GM23338 (cell line): ENCODE results near the gene TRPC4AP. TPM values are rescaled to one million over a fixed set of nuclear protein-coding genes. Genes with fewer than 3 reads are reported as not detected.

ENCODE experiments used
- ATAC-seq: fragments of 200-7000 bp; cut with Tn5 transposase; 3 replicates; pipeline ENCODE4 v1.9.1; 2020
- DNase-seq: peaks from one replicate; pipeline ENCODE4 v3.0.0-alpha.2; 2015; ENCODE audit warnings: low spot score
- H2AFZ ChIP-seq: fragments of 200-600 bp; sonication (generic); 2 replicates; pipeline ENCODE4 v1.8.0; 2016; ENCODE audit warnings: antibody characterized with exemption, mild to moderate bottlenecking, moderate library complexity
- H3F3A ChIP-seq: fragments of 200-600 bp; sonication (generic); replicated peaks from 2 replicates; pipeline ENCODE4 v1.8.0; 2017; ENCODE audit warnings: antibody characterized with exemption, mixed run types, low read depth
- H3K27ac ChIP-seq: fragments of 200-600 bp; sonication (generic); 2 replicates; pipeline ENCODE4 v1.6.1; 2016; ENCODE audit warnings: low read depth
- H3K27me3 ChIP-seq: fragments of 200-600 bp; sonication (generic); 2 replicates; pipeline ENCODE4 v1.8.0; 2016; ENCODE audit warnings: mild to moderate bottlenecking, mixed run types, moderate library complexity; ENCODE audit not compliant: insufficient read depth
- H3K36me3 ChIP-seq: fragments of 200-600 bp; sonication (generic); 2 replicates; pipeline ENCODE4 v1.8.0; 2016; ENCODE audit warnings: mild to moderate bottlenecking; ENCODE audit not compliant: insufficient read depth
- H3K4me1 ChIP-seq: fragments of 200-600 bp; sonication (generic); 2 replicates; pipeline ENCODE4 v1.8.0; 2016; ENCODE audit warnings: mild to moderate bottlenecking, moderate library complexity; ENCODE audit not compliant: insufficient read depth
- H3K4me2 ChIP-seq: fragments of 200-600 bp; sonication (generic); 2 replicates; pipeline ENCODE4 v1.7.1; 2017; ENCODE audit warnings: mixed run types
- H3K4me3 ChIP-seq: fragments of 200-600 bp; sonication (generic); 2 replicates; pipeline ENCODE4 v1.6.1; 2016; ENCODE audit warnings: mixed run types
- H3K79me2 ChIP-seq: fragments of 200-600 bp; sonication (generic); replicated peaks from 2 replicates; pipeline ENCODE4 v1.8.0; 2017; ENCODE audit warnings: mild to moderate bottlenecking; ENCODE audit not compliant: insufficient read depth
- H3K9me2 ChIP-seq: fragments of 200-600 bp; sonication (generic); 2 replicates; pipeline ENCODE4 v1.8.0; 2017; ENCODE audit not compliant: insufficient read depth
- H4K20me1 ChIP-seq: fragments of 200-600 bp; sonication (generic); replicated peaks from 2 replicates; pipeline ENCODE4 v1.8.0; 2017; ENCODE audit warnings: mild to moderate bottlenecking; ENCODE audit not compliant: insufficient read depth
- H3K27ac Mint-ChIP-seq: 2 replicates; pipeline ENCODE4 v1.8.0; 2020; ENCODE audit warnings: inconsistent platforms, mild to moderate bottlenecking, moderate library complexity, mixed read lengths
- H3K27me3 Mint-ChIP-seq: 3 replicates; pipeline ENCODE4 v1.8.0; 2022; ENCODE audit warnings: low read depth, mild to moderate bottlenecking, moderate library complexity, mixed read lengths, inconsistent platforms; ENCODE audit not compliant: insufficient read depth, poor library complexity
- H3K36me3 Mint-ChIP-seq: 3 replicates; pipeline ENCODE4 v1.8.0; 2021; ENCODE audit warnings: low read depth, mild to moderate bottlenecking, inconsistent platforms, moderate library complexity, mixed read lengths
- H3K4me1 Mint-ChIP-seq: 3 replicates; pipeline ENCODE4 v1.8.0; 2020; ENCODE audit warnings: mild to moderate bottlenecking, inconsistent platforms, mixed read lengths
- H3K4me3 Mint-ChIP-seq: 3 replicates; pipeline ENCODE4 v1.8.0; 2021; ENCODE audit warnings: moderate library complexity, mild to moderate bottlenecking, inconsistent platforms, mixed read lengths
- H3K9me3 Mint-ChIP-seq: 3 replicates; pipeline ENCODE4 v1.8.0; 2020; ENCODE audit warnings: moderate library complexity, mild to moderate bottlenecking, inconsistent platforms, mixed read lengths
- CREB1 ChIP-seq: fragments of 250-450 bp; sonication (Bioruptor Pico); IDR thresholded peaks from 2 replicates; pipeline ENCODE4 v1.5.0; 2020; ENCODE audit warnings: low read depth, mild to moderate bottlenecking, moderate library complexity
- EZH2 ChIP-seq: fragments of 200-600 bp; sonication (generic); IDR thresholded peaks from one replicate; pipeline ENCODE4 v1.8.0; 2017; ENCODE audit warnings: antibody characterized with exemption, mild to moderate bottlenecking, low read depth; ENCODE audit not compliant: unreplicated experiment
- EZH2phosphoT487 ChIP-seq: fragments of 200-600 bp; sonication (generic); IDR thresholded peaks from one replicate; pipeline ENCODE4 v1.8.1; 2018; ENCODE audit warnings: antibody characterized with exemption; ENCODE audit not compliant: unreplicated experiment
- JUNB ChIP-seq: IDR thresholded peaks from one replicate; pipeline ENCODE4 v1.6.1; 2016; ENCODE audit warnings: antibody characterized with exemption; ENCODE audit not compliant: unreplicated experiment
- NANOG ChIP-seq: IDR thresholded peaks from 2 replicates; pipeline ENCODE4 v1.6.1; 2016; ENCODE audit warnings: antibody characterized with exemption, borderline replicate concordance
- POLR2AphosphoS5 ChIP-seq: IDR thresholded peaks from 2 replicates; pipeline ENCODE4 v1.6.1; 2016; ENCODE audit warnings: antibody characterized with exemption, low read depth
- STAT1 ChIP-seq: IDR thresholded peaks from one replicate; pipeline ENCODE4 v1.6.1; 2016; ENCODE audit warnings: antibody characterized with exemption; ENCODE audit not compliant: unreplicated experiment
- ZNF114 ChIP-seq: fragments of 250-450 bp; sonication (Bioruptor Pico); IDR thresholded peaks from 2 replicates; pipeline ENCODE4 v1.5.0; 2020; ENCODE audit warnings: mild to moderate bottlenecking, moderate library complexity
- ZNF331 ChIP-seq: fragments of 250-450 bp; sonication (Bioruptor Pico); IDR thresholded peaks from 2 replicates; pipeline ENCODE4 v1.5.0; 2020; ENCODE audit warnings: low read depth, mild to moderate bottlenecking, moderate library complexity
- polyA plus RNA-seq: library from polyadenylated mRNA; unstranded; fragments of >200 nt; fragmentation: Nextera tagmentation; extraction: Ambion mirVana; gene quantifications from 2 replicates; pipeline ENCODE4 v1.2.1, GENCODE V29; 2016
- total RNA-seq: library from RNA; depleted of rRNA; stranded (reverse); fragments of >200 nt; shearing (Covaris generic); gene quantifications from 2 replicates; pipeline ENCODE4 v1.2.3, GENCODE V29; 2014
- TF ChIP-seq, protein P1 (sequence below): IDR thresholded peaks from one replicate; pipeline ENCODE4 v1.6.1; 2018; ENCODE audit warnings: antibody characterized with exemption; ENCODE audit not compliant: unreplicated experiment
- TF ChIP-seq, protein P2 (sequence below): fragments of 250-450 bp; sonication (Bioruptor Pico); IDR thresholded peaks from 2 replicates; pipeline ENCODE4 v1.5.0; 2020; ENCODE audit warnings: mild to moderate bottlenecking, moderate library complexity
- TF ChIP-seq, protein P3 (sequence below), 2 experiments: fragments of 200-600 bp in 1 of 2; sonication (generic) in 1 of 2; conservative IDR thresholded peaks; 2 replicates each; pipeline versions ENCODE4 v1.5.1 to v1.6.1; 2016 to 2017; ENCODE audit warnings: antibody characterized with exemption in 2 of 2, low read depth in 2 of 2, mild to moderate bottlenecking in 2 of 2, moderate library complexity in 1 of 2
- TF ChIP-seq, protein P4 (sequence below): IDR thresholded peaks from 2 replicates; pipeline ENCODE4 v1.6.1; 2016; ENCODE audit warnings: antibody characterized with exemption

The TRPC4AP gene
- total and polyA plus RNA-seq, 2 experiments from 2014 or later = 48.8 to 89.5 TPM

DNA sequence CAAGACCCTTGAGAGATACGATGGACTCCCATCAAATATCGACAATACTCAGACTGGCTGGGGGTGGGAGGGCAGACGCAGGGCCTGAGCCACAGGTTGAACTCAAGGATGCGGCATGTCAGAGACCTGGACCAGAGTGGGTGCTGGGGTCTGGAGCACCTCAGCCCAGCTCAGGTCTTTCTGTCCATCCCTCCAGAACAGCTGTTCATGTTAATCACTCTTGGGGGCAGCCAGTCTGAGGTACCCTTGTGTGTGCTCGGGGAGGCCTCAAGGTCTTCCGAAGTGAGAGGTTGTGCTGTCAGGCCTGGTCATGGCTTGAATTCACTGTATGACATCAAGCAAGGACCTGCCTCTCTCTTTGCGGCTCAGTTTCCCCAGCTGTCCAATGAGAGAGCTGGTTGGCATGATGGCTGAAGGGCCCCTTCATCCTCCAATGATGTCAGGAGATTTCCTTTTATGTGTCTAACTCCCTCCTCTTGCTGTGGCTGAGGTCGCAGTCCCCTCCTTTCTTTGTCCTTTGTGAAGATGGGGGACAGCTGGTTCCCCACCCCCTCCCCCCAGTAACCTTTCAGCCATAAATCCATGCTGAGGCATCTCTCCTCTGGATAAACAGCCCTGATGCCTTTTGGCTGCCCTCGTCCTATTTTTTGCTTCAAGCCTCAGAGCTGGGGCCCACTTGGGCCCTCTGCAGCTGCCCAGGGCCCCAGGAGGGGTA is 121.6 kb downstream of the TRPC4AP start:
- no peak for DNase-seq
- Histone ChIP-seq H3K79me2 (no peaks in the 10 kb centered on the region), H3K36me3 (no peaks in the 10 kb centered on the region), H2AFZ (no peak overlapping the region), H3K4me1 (no peaks in the 10 kb centered on the region), H4K20me1 (no peaks in the 10 kb centered on the region), H3K4me3 (no peak overlapping the region), H3F3A (0 out of 2 replicates have a peak, but pooled peaks cover 2% of the 10 kb centered on the region), H3K9me2 (no peaks in the 10 kb centered on the region), H3K27ac (no peak overlapping the region), H3K4me2 (no peak overlapping the region), H3K27me3 (no peaks in the 10 kb centered on the region)
- ATAC-seq = no peak
- Mint-ChIP-seq H3K27me3 (peaks cover 5% of the 10 kb centered on the region), H3K36me3 (no peaks in the 10 kb centered on the region), H3K9me3 (no peaks in the 10 kb centered on the region), H3K27ac (no peak overlapping the region), H3K4me3 (no peak overlapping the region), H3K4me1 (no peaks in the 10 kb centered on the region; the same call in none of the 3 replicates)
- TF ChIP-seq ZNF331 (CRISPR knock-in tag) (no peak), EZH2phosphoT487 (no peak), JUNB (no peak), STAT1 (no peak), EZH2 (no peak), NANOG (no peak), POLR2AphosphoS5 (no peak), ZNF114 (CRISPR knock-in tag) (no peak), CREB1 (CRISPR knock-in tag) (no peak)
- TF ChIP-seq, protein P1, sequence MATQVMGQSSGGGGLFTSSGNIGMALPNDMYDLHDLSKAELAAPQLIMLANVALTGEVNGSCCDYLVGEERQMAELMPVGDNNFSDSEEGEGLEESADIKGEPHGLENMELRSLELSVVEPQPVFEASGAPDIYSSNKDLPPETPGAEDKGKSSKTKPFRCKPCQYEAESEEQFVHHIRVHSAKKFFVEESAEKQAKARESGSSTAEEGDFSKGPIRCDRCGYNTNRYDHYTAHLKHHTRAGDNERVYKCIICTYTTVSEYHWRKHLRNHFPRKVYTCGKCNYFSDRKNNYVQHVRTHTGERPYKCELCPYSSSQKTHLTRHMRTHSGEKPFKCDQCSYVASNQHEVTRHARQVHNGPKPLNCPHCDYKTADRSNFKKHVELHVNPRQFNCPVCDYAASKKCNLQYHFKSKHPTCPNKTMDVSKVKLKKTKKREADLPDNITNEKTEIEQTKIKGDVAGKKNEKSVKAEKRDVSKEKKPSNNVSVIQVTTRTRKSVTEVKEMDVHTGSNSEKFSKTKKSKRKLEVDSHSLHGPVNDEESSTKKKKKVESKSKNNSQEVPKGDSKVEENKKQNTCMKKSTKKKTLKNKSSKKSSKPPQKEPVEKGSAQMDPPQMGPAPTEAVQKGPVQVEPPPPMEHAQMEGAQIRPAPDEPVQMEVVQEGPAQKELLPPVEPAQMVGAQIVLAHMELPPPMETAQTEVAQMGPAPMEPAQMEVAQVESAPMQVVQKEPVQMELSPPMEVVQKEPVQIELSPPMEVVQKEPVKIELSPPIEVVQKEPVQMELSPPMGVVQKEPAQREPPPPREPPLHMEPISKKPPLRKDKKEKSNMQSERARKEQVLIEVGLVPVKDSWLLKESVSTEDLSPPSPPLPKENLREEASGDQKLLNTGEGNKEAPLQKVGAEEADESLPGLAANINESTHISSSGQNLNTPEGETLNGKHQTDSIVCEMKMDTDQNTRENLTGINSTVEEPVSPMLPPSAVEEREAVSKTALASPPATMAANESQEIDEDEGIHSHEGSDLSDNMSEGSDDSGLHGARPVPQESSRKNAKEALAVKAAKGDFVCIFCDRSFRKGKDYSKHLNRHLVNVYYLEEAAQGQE = no peak
- TF ChIP-seq, protein P2, sequence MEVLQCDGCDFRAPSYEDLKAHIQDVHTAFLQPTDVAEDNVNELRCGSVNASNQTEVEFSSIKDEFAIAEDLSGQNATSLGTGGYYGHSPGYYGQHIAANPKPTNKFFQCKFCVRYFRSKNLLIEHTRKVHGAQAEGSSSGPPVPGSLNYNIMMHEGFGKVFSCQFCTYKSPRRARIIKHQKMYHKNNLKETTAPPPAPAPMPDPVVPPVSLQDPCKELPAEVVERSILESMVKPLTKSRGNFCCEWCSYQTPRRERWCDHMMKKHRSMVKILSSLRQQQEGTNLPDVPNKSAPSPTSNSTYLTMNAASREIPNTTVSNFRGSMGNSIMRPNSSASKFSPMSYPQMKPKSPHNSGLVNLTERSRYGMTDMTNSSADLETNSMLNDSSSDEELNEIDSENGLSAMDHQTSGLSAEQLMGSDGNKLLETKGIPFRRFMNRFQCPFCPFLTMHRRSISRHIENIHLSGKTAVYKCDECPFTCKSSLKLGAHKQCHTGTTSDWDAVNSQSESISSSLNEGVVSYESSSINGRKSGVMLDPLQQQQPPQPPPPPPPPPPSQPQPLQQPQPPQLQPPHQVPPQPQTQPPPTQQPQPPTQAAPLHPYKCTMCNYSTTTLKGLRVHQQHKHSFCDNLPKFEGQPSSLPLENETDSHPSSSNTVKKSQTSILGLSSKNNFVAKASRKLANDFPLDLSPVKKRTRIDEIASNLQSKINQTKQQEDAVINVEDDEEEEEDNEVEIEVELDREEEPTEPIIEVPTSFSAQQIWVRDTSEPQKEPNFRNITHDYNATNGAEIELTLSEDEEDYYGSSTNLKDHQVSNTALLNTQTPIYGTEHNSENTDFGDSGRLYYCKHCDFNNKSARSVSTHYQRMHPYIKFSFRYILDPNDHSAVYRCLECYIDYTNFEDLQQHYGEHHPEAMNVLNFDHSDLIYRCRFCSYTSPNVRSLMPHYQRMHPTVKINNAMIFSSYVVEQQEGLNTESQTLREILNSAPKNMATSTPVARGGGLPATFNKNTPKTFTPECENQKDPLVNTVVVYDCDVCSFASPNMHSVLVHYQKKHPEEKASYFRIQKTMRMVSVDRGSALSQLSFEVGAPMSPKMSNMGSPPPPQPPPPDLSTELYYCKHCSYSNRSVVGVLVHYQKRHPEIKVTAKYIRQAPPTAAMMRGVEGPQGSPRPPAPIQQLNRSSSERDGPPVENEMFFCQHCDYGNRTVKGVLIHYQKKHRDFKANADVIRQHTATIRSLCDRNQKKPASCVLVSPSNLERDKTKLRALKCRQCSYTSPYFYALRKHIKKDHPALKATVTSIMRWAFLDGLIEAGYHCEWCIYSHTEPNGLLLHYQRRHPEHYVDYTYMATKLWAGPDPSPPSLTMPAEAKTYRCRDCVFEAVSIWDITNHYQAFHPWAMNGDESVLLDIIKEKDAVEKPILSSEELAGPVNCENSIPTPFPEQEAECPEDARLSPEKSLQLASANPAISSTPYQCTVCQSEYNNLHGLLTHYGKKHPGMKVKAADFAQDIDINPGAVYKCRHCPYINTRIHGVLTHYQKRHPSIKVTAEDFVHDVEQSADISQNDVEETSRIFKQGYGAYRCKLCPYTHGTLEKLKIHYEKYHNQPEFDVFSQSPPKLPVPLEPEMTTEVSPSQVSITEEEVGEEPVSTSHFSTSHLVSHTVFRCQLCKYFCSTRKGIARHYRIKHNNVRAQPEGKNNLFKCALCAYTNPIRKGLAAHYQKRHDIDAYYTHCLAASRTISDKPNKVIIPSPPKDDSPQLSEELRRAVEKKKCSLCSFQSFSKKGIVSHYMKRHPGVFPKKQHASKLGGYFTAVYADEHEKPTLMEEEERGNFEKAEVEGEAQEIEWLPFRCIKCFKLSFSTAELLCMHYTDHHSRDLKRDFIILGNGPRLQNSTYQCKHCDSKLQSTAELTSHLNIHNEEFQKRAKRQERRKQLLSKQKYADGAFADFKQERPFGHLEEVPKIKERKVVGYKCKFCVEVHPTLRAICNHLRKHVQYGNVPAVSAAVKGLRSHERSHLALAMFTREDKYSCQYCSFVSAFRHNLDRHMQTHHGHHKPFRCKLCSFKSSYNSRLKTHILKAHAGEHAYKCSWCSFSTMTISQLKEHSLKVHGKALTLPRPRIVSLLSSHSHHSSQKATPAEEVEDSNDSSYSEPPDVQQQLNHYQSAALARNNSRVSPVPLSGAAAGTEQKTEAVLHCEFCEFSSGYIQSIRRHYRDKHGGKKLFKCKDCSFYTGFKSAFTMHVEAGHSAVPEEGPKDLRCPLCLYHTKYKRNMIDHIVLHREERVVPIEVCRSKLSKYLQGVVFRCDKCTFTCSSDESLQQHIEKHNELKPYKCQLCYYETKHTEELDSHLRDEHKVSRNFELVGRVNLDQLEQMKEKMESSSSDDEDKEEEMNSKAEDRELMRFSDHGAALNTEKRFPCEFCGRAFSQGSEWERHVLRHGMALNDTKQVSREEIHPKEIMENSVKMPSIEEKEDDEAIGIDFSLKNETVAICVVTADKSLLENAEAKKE (CRISPR knock-in tag) = no peak
- TF ChIP-seq, protein P3, sequence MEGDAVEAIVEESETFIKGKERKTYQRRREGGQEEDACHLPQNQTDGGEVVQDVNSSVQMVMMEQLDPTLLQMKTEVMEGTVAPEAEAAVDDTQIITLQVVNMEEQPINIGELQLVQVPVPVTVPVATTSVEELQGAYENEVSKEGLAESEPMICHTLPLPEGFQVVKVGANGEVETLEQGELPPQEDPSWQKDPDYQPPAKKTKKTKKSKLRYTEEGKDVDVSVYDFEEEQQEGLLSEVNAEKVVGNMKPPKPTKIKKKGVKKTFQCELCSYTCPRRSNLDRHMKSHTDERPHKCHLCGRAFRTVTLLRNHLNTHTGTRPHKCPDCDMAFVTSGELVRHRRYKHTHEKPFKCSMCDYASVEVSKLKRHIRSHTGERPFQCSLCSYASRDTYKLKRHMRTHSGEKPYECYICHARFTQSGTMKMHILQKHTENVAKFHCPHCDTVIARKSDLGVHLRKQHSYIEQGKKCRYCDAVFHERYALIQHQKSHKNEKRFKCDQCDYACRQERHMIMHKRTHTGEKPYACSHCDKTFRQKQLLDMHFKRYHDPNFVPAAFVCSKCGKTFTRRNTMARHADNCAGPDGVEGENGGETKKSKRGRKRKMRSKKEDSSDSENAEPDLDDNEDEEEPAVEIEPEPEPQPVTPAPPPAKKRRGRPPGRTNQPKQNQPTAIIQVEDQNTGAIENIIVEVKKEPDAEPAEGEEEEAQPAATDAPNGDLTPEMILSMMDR (conservative IDR thresholded peaks at IDR 0.05; ENCODE audit: low read depth in 2 of 2) = no peak
- TF ChIP-seq, protein P4, sequence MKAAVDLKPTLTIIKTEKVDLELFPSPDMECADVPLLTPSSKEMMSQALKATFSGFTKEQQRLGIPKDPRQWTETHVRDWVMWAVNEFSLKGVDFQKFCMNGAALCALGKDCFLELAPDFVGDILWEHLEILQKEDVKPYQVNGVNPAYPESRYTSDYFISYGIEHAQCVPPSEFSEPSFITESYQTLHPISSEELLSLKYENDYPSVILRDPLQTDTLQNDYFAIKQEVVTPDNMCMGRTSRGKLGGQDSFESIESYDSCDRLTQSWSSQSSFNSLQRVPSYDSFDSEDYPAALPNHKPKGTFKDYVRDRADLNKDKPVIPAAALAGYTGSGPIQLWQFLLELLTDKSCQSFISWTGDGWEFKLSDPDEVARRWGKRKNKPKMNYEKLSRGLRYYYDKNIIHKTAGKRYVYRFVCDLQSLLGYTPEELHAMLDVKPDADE = no peak
